Spleen (tissue), 11 donors: ENCODE data around the gene KY. TPM values are rescaled to one million over a fixed set of nuclear protein-coding genes. Genes with fewer than 3 reads are reported as not detected.

ENCODE experiments used
- DNase-seq: peaks from one replicate; pipeline ENCODE4 v3.0.0-alpha.2; 2020
- H3K27ac ChIP-seq, 8 donors: fragments of 200-600 bp; sonication (generic) in 7 of 8; 1 replicate in 4 of 8; 2 replicates in 4 of 8; pipeline versions ENCODE4 v1.5.0 to v1.8.0; 2016 to 2021; ENCODE audit warnings: inconsistent platforms in 4 of 8, mild to moderate bottlenecking in 4 of 8, moderate library complexity in 1 of 8
- H3K27me3 ChIP-seq, 7 donors: fragments of 200-600 bp; sonication (generic) in 6 of 7; replicated peaks in 1 of 7; 1 replicate in 4 of 7; 2 replicates in 3 of 7; pipeline versions ENCODE4 v1.5.0 to v1.8.0; 2016 to 2021; ENCODE audit warnings: inconsistent platforms in 3 of 7, mild to moderate bottlenecking in 1 of 7
- H3K36me3 ChIP-seq, 6 donors: fragments of 200-600 bp; sonication (generic) in 5 of 6; 1 replicate in 4 of 6; 2 replicates in 2 of 6; pipeline versions ENCODE4 v1.5.0 to v1.8.0; 2016 to 2021; ENCODE audit warnings: inconsistent platforms in 2 of 6
- H3K4me1 ChIP-seq, 6 donors: fragments of 200-600 bp; sonication (generic) in 5 of 6; 1 replicate in 3 of 6; 2 replicates in 3 of 6; pipeline versions ENCODE4 v1.5.0 to v1.8.0; 2016 to 2021; ENCODE audit warnings: inconsistent platforms in 3 of 6
- H3K4me3 ChIP-seq, 8 donors: fragments of 200-600 bp; sonication (generic) in 7 of 8; 1 replicate in 4 of 8; 2 replicates in 4 of 8; pipeline versions ENCODE4 v1.5.0 to v1.8.0; 2016 to 2021; ENCODE audit warnings: inconsistent platforms in 4 of 8, mild to moderate bottlenecking in 4 of 8, moderate library complexity in 2 of 8
- H3K9me3 ChIP-seq, 8 donors: fragments of 200-600 bp; sonication (generic) in 7 of 8; 1 replicate in 4 of 8; 2 replicates in 4 of 8; pipeline versions ENCODE4 v1.5.0 to v1.8.0; 2016 to 2021; ENCODE audit warnings: inconsistent platforms in 4 of 8
- CTCF ChIP-seq, 11 experiments: fragments of 200-600 bp in 7 of 11; fragments of 450-650 bp in 4 of 11; sonication (generic) in 4 of 11; IDR thresholded peaks in 8 of 11; conservative IDR thresholded peaks in 3 of 11; 1 replicate in 7 of 11; 2 replicates in 4 of 11; pipeline versions ENCODE4 v1.4.0 to v1.8.0; 2016 to 2021; ENCODE audit warnings: antibody characterized with exemption in 11 of 11, inconsistent platforms in 4 of 11, mild to moderate bottlenecking in 1 of 11
- POLR2A ChIP-seq, 3 donors: fragments of 450-650 bp; IDR thresholded peaks; one replicate each; pipeline ENCODE4 v1.5.1; 2017; ENCODE audit warnings: antibody characterized with exemption in 3 of 3, mild to moderate bottlenecking in 1 of 3
- POLR2AphosphoS5 ChIP-seq, 3 donors: sonication (generic); formaldehyde crosslinking; IDR thresholded peaks; one replicate each; pipeline ENCODE4 v1.5.1; 2017; ENCODE audit warnings: antibody characterized with exemption in 3 of 3
- WGBS, 5 donors: extraction: QIAGEN DNeasy Blood & Tissue Kit in 3 of 5; methylation state at CpG; one replicate each; pipeline versions ENCODE4 v1.1.5 to v1.1.7; 2013 to 2018; 5-methylcytosine and 5-hydroxymethylcytosine counted together
- intact Hi-C: fragments of 100-400 bp; cut with DNase I; formaldehyde crosslinking; loops from one replicate; pipeline ENCODE4 v1.15.0; 2023; ENCODE audit warnings: low total_unique reads
- polyA plus RNA-seq, 3 donors: library from polyadenylated mRNA; stranded (reverse); fragments of 200-250 nt; gene quantifications; one replicate each; pipeline ENCODE4 v1.2.1, GENCODE V29; 2013
- total RNA-seq, 7 donors: library from RNA; depleted of rRNA in 3 of 7; stranded (reverse); fragments of >200 nt in 3 of 7; fragmentation: NEBNext Ultra II Directional in 4 of 7; extraction: Animal tissue kit (Norgen Biotek cat#: 25700) in 4 of 7; gene quantifications; one replicate each; pipeline versions ENCODE4 v1.1.0 to v1.2.1, GENCODE V29; 2016 to 2021
- donor health status: healthy with polysubstance abuse.
- donor health status: DM: no; HTN: no; CAD: no; lungs with moderate emphysema.
- donor health status: DM: no; HTN: no; CAD: no.
- donor health status: Bipolar disorder and iron deficiency.
- donor health status: healthy.
- donor health status: DM: no; HTN: no; CAD: no.
- donor health status: DM: yes; HTN: yes; CAD: no.

KY gene
- total and polyA plus RNA-seq, 10 donors = 0.17 TPM; not detected in 9

- DNase-seq = no peak
- Histone ChIP-seq H3K4me3 (no peak overlapping the region), H3K36me3 (no peaks in the 10 kb centered on the region), H3K27me3 (peaks cover 0 to 5% (median 0%) of the 10 kb centered on the region in 7 donors), H3K4me1 (no peaks in the 10 kb centered on the region), H3K9me3 (no peaks in the 10 kb centered on the region), H3K27ac (no peak overlapping the region)
- no peak for TF ChIP-seq CTCF (IDR thresholded peaks at IDR 0.05 in 8 of 11, conservative IDR thresholded peaks at IDR 0.05 in 3 of 11)
- no peak for TF ChIP-seq POLR2A (IDR thresholded peaks at IDR 0.05)
- no peak for TF ChIP-seq POLR2AphosphoS5 (IDR thresholded peaks at IDR 0.05)
- 83 to 88% (median 85%) methylated on average over 11 of the region's 11 CpGs for whole genome bisulfite sequencing, 5 donors
- intact Hi-C loops = no loop called here
Observed at GRCh38 chr3:134697830-134698689, 47.2 kb upstream of the KY start.

- DNase-seq = no peak
- Histone ChIP-seq H3K4me1 (no peaks in the 10 kb centered on the region), H3K27ac (no peak overlapping the region), H3K4me3 (no peak overlapping the region), H3K36me3 (no peaks in the 10 kb centered on the region), H3K9me3 (no peaks in the 10 kb centered on the region), H3K27me3 (peaks cover 0 to 5% (median 0%) of the 10 kb centered on the region in 7 donors)
- no peak for TF ChIP-seq POLR2A (IDR thresholded peaks at IDR 0.05)
- TF ChIP-seq CTCF (IDR thresholded peaks at IDR 0.05 in 8 of 11, conservative IDR thresholded peaks at IDR 0.05 in 3 of 11) = no peak
- TF ChIP-seq POLR2AphosphoS5 (IDR thresholded peaks at IDR 0.05) = no peak
- intact Hi-C loops = no loop called here
- WGBS, 5 donors = 87 to 95% (median 92%) methylated on average over 4 of the region's 4 CpGs
Observed at GRCh38 chr3:134696155-134696554, 45.3 kb upstream of the KY start.

GRCh38 chr3:134694946-134695543, 44.2 kb upstream of the KY start:
- no peaks in the 10 kb centered on the region for H3K9me3 ChIP-seq
- no peak overlapping the region for H3K4me3 ChIP-seq
- TF ChIP-seq POLR2AphosphoS5 (IDR thresholded peaks at IDR 0.05) = no peak
- no peak for TF ChIP-seq CTCF (IDR thresholded peaks at IDR 0.05 in 8 of 11, conservative IDR thresholded peaks at IDR 0.05 in 3 of 11)
- TF ChIP-seq POLR2A (IDR thresholded peaks at IDR 0.05) = no peak
- H3K27ac ChIP-seq = no peak overlapping the region
- H3K27me3 ChIP-seq = peaks cover 0 to 5% (median 0%) of the 10 kb centered on the region in 7 donors
- no peaks in the 10 kb centered on the region for H3K4me1 ChIP-seq
- no peak for DNase-seq
- 69 to 83% (median 82%) methylated on average over 7 of the region's 7 CpGs for WGBS, 5 donors
- intact Hi-C loops = no loop called here
- no peaks in the 10 kb centered on the region for H3K36me3 ChIP-seq

- H3K4me1 ChIP-seq = no peaks in the 10 kb centered on the region
- no peak for TF ChIP-seq CTCF (IDR thresholded peaks at IDR 0.05 in 8 of 11, conservative IDR thresholded peaks at IDR 0.05 in 3 of 11)
- no peak for TF ChIP-seq POLR2A (IDR thresholded peaks at IDR 0.05)
- TF ChIP-seq POLR2AphosphoS5 (IDR thresholded peaks at IDR 0.05) = no peak
- no peak for DNase-seq
- H3K36me3 ChIP-seq = no peaks in the 10 kb centered on the region
- H3K27me3 ChIP-seq = peaks cover 0 to 5% (median 0%) of the 10 kb centered on the region in 7 donors
- H3K9me3 ChIP-seq = no peaks in the 10 kb centered on the region
- no peak overlapping the region for H3K4me3 ChIP-seq
- intact Hi-C loops = no loop called here
- no peak overlapping the region for H3K27ac ChIP-seq
Observed at GRCh38 chr3:134694466-134694865, 43.6 kb upstream of the KY start.
